ENCODE data around the gene CREBBP.

DNA sequence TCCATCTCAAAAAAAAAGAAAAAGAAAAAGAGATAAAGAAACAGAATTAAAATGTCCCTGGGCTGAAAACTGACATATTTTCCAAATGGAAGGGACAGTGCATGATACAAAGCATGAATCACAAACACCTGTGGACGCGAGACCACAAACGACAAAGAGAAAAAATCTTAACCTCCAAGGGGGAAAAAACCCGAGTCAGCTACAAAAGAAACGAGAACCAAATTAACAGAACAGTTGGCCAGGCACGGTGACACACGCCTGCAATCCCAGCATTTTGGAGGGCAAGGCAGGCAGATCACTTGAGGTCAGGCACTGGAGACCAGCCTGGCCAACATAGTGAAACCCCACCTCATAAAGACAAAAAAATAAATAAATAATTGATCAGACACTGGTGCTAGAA is 165.1 kb downstream of the CREBBP start:
- TF ChIP-seq, protein P1, sequence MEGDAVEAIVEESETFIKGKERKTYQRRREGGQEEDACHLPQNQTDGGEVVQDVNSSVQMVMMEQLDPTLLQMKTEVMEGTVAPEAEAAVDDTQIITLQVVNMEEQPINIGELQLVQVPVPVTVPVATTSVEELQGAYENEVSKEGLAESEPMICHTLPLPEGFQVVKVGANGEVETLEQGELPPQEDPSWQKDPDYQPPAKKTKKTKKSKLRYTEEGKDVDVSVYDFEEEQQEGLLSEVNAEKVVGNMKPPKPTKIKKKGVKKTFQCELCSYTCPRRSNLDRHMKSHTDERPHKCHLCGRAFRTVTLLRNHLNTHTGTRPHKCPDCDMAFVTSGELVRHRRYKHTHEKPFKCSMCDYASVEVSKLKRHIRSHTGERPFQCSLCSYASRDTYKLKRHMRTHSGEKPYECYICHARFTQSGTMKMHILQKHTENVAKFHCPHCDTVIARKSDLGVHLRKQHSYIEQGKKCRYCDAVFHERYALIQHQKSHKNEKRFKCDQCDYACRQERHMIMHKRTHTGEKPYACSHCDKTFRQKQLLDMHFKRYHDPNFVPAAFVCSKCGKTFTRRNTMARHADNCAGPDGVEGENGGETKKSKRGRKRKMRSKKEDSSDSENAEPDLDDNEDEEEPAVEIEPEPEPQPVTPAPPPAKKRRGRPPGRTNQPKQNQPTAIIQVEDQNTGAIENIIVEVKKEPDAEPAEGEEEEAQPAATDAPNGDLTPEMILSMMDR (optimal IDR thresholded peaks at IDR 0.05 in 1 of 3, IDR thresholded peaks at IDR 0.05 in 1 of 3, conservative IDR thresholded peaks at IDR 0.05 in 1 of 3; ENCODE audit: extremely low read depth in 1 of 3, insufficient read depth in 2 of 3, low read length in 3 of 3): no peak
- TF ChIP-seq EZH2 (IDR thresholded peaks at IDR 0.05; ENCODE audit: low read length): no peak
